GM18868 (cell line): ENCODE data around the gene MESD.

Experiments used
- ATAC-seq: cut with Tn5 transposase; IDR thresholded peaks from one replicate; pipeline ENCODE4 v1.9.1; 2021; ENCODE audit warnings: mild to moderate bottlenecking, moderate library complexity; ENCODE audit not compliant: unreplicated experiment

Gene MESD

DNA sequence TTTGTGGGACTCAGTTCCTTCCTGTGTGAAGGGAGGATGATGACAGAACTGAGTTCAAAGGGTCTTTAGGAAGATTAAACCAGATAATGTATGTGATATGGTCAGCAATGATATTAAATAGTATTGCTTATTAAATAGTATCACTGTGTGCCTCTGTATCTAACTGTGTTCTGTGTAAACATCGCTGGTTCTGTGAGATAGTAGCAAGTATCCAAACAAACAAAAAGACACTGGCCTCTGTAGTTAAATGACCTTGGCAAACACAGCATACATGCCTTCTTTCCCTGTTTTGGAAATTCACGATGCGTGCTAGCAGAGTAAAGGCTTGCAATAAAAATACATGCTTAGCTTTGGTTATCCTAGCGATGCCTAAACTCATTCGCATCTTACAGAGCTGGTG, 76.1 kb downstream of the MESD start:
- no peak for ATAC-seq

DNA sequence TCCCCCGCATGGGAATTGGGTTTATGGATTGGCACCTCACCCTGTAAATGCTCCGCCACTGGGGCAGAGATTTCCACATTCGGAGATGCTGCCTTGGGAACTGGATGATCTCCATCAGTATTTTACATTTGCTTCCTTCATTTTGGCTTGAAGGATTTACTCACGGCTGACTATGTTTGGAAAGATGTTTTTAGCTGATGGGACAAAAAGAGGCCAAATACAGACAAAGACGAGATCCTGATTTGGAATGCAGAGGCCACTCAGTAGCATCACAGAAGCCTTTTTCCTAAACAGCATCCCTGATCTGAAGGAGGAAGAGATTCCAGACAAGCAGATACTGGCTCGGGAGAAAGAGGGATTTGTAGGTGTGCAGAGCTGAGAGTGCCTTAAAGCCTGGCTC, 76.9 kb downstream of the MESD start:
- ATAC-seq, result no peak

DNA sequence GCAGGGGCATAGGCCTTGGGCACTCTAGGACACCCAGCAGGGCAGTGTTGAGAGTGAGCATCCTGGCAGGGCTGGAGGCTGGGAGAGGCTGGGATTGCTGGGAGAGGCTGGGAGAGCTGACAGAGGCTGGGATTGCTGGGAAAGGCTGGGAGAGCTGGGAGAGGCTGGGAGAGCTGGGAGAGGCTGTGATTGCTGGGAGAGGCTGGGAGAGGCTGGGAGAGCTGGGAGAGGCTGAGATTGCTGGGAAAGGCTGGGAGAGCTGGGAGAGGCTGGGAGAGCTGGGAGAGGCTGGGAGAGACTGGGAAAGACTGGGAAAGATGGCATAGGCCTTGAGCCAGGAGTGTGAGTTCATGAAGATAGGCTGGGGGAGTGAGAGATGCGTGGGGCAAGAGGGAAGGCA, 77.8 kb downstream of the MESD start:
- ATAC-seq, result no peak

DNA sequence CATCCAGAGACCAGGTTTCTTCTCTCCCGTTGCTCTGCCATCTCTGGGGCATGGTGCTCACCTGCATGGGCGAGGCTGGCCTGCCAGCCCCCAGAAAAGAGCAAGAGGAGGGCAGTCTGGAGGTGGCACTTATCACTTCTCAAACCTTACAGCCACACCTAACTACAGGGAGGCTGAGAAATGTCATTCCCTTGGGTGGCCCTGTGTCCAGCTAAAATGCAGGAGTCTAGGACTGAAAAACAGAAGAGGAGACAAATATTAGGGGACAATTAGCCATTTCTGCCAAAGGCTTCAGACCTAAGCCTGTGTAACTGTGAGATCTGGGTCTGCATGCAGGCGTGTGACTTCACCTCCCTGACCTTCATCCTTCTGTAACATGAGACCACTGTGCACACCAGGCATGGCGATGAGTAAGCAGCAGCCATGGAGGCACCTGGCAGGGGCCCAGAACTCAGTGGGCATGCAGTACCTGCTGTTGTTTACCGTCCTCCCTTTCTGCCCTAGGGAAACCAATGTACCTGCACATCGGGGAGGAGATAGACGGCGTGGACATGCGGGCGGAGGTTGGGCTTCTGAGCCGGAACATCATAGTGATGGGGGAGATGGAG, 83.4 kb downstream of the MESD start:
- no peak for ATAC-seq

DNA sequence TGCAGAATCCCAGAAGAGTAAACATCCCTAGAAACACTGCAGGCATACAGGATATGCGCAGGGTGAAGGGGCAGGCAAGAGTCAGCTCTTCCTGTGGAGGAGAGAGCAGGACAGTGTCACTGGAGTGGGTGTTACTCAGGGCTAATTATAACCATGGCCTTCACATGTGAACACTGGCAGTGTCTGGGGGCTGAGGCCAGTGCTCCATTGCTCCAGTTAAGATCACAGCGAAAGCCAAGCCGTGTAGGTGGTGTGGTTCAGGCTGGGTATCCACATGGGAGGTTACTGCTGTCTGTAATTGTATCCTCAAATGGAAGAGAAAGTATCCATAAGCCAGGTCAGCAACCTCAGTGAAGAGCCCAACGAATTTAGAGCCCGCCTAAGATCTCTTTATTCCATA, 84.6 kb downstream of the MESD start:
- no peak for ATAC-seq

DNA sequence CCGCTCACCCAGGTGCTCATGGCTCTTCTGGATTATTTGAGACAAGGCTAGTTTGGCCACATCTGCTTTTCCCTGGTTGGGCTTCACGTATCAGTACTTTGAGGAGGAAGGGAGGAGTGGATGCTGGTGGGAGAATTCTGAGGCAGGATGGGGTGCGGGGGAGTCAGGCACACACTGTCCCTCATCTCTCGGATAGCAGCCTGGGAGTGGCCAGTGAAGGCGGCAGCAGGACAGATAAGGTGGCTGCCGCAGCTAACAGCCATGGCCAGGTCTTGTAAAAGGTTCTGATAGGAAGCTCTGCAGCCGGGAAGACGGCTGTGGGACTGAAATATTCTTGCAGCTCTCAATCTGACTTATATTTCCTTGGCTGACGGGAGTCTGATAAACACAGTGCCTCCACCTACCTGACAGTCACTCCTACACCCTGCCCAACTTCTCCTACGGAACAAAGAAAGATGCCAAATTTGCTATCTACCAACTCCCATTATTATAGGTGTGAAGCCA, 87.3 kb downstream of the MESD start:
- no peak for ATAC-seq

DNA sequence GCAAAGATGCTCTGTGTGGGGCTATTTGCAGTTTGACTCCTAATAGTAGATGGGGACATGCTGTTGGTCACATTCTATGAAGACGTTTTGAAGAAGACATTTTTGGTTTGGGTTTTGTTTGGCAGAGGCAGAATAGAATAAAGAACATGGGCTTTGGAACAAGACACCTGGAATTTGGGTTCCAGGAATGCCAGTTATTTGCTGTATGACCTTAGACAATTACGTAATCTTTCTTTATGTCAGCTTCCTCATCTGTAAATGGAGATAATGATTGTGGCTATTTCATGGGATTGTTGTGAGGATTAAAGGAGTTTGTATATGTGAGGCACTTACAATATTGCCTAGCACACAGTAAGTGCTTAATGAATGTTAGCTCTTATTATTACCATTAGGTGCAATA, 91.6 kb downstream of the MESD start:
- no peak for ATAC-seq
